ENCODE results near the gene XRCC6.

DNA sequence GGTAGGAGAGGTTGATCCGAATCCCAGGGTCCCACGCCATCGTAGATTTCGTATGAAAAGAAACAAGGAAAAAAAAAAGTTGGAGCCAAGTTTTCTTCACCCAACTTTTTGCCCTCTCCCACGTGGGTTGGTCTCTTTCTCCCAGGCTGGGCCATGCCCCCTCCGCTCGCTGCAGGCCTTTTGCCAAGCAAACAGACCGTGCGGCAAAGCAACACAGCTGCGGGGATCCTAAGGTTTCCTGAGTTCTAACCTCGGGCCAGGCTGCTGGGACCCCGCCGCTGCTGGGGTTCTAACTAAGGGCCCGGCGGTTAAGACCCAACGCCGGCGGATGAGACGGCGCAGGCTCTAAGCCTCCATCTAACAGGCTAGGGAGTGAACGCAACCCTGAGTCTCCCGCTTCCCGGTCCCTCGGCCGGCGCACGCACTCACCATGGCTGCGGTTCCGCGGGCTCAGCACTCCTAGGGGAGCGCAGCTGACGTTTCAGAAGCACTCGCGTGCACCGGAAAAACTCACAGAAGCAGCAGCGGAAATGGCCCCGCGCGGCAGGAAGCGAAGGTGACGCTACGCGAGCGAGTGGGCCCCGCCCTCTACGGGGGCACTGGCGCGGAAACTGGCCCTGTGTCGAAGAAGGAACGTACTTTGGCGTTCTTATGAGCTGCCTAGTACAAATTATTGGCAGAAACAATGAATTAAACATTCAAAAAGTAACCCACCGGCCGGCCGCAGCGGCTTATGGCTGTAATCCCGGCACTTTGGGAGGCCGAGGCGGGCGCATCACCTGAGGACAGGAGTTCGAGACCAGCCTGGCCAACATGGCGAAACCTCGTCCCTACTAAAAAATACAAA lies 67.5 kb downstream of the XRCC6 start, which contains the start of gene SNU13:
- TF ChIP-seq, protein P1, sequence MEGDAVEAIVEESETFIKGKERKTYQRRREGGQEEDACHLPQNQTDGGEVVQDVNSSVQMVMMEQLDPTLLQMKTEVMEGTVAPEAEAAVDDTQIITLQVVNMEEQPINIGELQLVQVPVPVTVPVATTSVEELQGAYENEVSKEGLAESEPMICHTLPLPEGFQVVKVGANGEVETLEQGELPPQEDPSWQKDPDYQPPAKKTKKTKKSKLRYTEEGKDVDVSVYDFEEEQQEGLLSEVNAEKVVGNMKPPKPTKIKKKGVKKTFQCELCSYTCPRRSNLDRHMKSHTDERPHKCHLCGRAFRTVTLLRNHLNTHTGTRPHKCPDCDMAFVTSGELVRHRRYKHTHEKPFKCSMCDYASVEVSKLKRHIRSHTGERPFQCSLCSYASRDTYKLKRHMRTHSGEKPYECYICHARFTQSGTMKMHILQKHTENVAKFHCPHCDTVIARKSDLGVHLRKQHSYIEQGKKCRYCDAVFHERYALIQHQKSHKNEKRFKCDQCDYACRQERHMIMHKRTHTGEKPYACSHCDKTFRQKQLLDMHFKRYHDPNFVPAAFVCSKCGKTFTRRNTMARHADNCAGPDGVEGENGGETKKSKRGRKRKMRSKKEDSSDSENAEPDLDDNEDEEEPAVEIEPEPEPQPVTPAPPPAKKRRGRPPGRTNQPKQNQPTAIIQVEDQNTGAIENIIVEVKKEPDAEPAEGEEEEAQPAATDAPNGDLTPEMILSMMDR (IDR thresholded peaks at IDR 0.05) = peak in 2 of 5 experiments; percentile 40 to 56
- peak; percentile 96 for TF ChIP-seq EP300 (IDR thresholded peaks at IDR 0.05)
- peak in 1 of 2 donors; percentile 85 for TF ChIP-seq POLR2A (IDR thresholded peaks at IDR 0.05)
